Sciatic nerve (tissue), 2 donors: Measurements from ENCODE around the gene AP2S1. TPM values are rescaled to one million over a fixed set of nuclear protein-coding genes. Genes with fewer than 3 reads are reported as not detected.
A peak's percentile ranks its signal among the peaks of the same experiment; 100 is the strongest.
"Not testable (repeated sequence)": the region's sequence is repeated elsewhere in the genome, so short reads cannot be mapped to it uniquely, and the experiment has no call there.

Source experiments
- ATAC-seq: fragments of 200-7000 bp; cut with Tn5 transposase; one replicate; pipeline ENCODE4 v1.9.1; 2020; ENCODE audit warnings: mild to moderate bottlenecking, moderate library complexity
- DNase-seq: peaks from one replicate; pipeline ENCODE4 v3.0.0-alpha.2; 2020; ENCODE audit warnings: low spot score
- intact Hi-C: fragments of 100-400 bp; cut with DNase I; formaldehyde crosslinking; loops from one replicate; pipeline ENCODE4 v1.14.2; 2022
- total RNA-seq: library from RNA; stranded (reverse); fragmentation: NEBNext Ultra II Directional; extraction: Animal tissue kit (Norgen Biotek cat#: 25700); gene quantifications from one replicate; pipeline ENCODE4 v1.2.1, GENCODE V29; 2021
- donor health status: DM: no; HTN: no; CAD: no.
- donor health status: DM: no; HTN: no; CAD: no.

The AP2S1 gene
- total RNA-seq, 1 donor from 2014 or later = 59.7 TPM

DNA sequence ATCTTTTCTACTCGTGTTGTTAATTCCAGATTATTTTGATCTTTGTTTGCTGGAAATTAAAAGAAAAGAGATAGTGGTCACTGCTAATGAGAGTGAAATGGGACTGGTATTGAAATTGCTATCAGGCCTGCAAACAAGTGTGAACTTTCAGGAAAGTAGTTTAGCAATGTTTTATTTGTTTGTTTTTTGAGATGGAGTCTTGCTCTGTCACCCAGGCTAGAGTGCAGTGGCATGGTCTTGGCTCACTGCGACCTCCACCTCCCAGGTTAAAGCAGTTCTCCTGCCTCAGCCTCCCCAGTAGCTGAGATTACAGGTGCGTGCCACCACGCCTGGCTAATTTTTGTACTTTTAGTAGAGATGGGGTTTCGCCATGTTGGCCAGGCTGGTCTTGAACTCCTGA, 20.5 kb upstream of the AP2S1 start:
- intact Hi-C loops, DNase-seq, ATAC-seq: not testable (repeated sequence)

DNA sequence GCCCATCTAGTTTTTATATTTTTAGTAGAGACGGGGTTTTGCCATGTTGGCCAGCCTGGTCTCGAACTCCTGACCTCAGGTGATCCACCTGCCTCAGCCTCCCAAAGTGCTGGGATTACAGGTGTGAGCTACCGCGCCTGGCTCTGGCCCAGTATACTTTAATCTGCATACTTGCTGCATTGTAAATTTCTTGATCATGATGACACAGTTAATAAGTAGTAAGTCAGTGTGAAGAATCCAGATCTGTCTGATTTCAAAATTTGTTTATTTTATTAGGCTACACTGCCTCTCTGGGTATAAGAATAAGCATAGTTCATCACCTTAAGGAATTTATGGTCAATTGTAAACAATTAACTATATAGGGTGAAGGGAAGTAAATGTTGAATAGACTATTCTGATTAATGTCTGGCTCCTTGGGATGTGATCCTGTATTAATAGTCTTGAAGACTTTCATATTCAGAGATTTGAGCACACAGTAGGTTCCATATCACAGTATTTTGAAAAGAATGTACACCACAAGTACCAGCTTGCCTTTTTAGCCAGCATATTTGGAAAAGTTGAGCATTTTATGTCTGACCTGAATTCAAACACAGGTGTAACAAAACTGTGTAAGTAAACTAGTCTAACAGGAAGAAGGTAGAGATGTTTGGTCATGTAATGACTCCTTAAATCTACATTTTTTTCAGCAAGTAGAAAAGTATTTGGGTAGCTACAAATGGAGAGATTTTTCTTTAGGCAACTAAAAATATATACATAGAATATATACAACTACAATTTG, 17.6 kb upstream of the AP2S1 start:
- ATAC-seq = no peak
- intact Hi-C loops = no loop called here
- no peak for DNase-seq

DNA sequence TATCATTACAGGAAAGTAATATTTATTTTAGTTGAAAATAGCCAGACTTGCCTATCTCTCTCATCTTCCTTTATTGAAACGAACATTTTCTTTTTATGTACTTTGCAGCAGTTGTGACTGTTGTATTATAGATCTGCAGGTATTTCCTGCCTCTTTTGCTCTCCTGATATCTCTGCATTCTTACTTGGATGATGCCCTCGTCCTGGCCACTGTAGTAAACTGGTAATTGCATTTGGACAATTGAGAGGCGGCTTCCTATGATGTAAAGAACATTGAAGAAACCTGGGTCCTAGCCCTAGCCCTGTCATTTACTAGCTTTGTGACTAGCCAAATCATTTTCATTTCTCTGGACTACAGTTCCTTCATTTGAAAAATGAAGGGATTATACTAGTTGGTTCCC, 16.5 kb upstream of the AP2S1 start:
- ATAC-seq (no peak), DNase-seq (no peak)
- intact Hi-C loops = no loop called here

DNA sequence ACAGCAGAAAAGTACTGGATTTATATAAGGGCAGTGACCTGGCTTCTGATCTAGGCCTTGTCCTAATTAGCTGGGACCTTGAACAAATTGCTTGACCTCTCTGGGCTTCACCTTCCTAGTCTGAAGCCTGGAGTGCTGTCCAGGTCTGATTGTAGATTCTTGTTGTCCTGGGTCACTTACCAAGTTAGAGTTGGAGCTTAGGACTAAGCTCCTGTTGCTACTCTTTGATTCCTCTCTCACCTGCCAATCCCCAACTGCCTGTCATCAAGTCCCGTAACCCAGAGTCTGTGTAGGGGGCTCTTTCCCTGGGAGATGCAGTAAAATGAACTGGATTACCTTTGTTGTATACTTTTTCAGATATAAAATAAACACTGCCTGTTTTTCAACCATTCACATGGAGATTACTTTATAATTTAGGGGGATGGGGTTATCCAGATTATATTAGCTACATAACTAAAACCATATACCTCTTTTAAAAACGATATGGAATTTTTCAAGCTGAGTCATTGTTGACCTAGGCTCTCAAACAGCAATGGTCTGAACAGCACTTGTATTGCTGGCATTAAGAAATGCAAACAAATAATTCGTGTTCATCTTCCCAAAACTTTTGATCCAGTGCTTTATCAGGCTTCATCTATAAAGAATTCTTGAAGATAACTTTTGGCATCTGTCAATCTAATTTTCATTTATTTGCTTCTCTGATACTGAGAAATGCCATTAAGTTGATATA, 15.9 kb upstream of the AP2S1 start:
- DNase-seq = no peak
- ATAC-seq = no peak
- intact Hi-C loops = no loop called here

DNA sequence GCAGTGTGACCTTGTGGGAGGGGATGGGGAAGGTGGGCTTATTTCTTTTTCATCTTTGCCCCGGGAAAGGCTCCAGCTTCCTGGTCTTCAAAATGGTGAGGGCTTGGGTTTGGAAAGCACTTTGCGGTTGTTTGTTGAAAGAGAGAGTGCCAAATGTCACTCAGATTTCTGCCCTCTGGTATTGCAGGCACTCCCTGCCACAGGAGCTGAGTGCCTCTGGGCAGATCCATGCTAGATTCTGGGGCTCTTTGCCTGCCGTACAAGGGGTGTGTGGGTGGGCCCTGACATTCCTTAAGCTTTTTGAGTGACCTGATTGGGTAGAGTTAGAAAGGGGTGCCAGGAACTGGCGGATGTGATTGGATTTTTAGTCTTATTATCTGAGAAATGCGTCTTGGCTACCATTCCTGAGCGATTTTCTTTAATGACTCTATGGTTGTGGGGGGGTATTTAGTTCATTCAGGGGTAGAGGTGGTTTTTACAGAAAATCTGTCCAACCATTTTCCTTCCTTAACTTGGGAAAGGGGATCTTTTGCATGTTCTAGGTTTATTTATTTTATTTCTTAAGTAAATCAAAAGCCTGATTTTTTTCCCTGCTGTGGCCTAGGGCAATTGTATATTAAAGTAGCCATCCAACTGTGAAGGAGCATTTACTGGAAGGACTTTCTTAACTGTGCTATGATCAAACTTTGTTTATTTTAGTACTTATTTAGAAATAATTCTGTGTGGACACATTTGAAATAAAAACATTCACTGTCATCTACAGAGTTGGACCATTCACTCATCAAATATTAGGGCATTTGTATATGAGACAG, 13.4 kb upstream of the AP2S1 start:
- ATAC-seq (no peak), DNase-seq (peak; percentile 45)
- intact Hi-C loops = loop anchor here (5.0 kb wide), 1 partner anchor 128 kb away; no protein-coding TSS in a partner anchor

DNA sequence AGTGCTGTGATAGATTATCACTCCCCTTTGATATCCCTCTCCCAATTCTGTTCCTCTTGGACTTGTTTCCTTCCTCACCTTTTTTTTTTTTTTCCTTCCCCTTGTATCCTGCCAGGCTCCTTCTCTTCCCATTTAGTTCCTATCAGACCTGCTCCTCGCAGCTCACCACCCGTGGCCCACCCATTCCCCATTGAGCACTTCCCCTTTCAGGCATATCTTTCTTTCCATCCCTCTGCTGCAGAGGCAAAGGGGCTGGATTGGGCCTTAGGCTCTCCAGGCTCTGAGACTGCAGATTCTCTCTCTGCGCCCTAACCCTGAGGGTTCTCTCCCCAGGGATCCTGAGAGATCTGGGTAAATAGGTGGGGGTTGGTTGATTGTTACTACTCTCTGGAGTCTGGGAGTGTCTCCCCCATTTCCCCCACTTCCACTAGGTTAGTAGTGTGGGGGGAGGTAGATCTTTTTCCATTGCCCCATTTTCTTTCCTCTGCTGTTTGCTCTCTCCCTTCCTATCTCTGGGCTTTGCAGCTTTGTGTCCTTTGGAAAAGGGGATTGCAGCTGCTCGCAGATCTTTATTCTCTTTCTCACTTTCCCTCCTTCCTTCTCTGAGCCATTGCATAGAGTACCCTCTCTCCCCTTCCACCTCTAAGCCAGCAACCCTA, 12.5 kb upstream of the AP2S1 start:
- intact Hi-C loops = loop anchor here (5.0 kb wide), 1 partner anchor 129 kb away; no protein-coding TSS in a partner anchor
- DNase-seq = peak; percentile 50
- ATAC-seq = no peak

DNA sequence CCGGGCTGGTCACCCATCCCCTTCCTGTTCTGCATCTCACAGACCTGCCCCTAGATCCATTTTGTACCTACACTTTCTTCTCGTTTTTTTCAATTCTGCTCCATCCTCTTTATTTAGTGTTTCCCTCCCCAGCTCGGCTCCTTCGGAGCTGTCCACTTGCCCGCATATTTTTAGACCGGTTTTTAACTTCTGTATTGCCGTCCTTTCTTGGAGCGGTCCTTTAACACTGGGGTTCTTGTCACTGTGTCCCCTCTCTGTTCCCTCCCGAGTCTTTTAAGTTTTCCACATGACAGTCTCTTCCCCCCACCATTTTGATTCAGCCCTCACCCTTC, 11.8 kb upstream of the AP2S1 start:
- ATAC-seq = no peak
- peak; percentile 33 for DNase-seq
- intact Hi-C loops = loop anchor here (5.0 kb wide), 1 partner anchor 130 kb away; no protein-coding TSS in a partner anchor

DNA sequence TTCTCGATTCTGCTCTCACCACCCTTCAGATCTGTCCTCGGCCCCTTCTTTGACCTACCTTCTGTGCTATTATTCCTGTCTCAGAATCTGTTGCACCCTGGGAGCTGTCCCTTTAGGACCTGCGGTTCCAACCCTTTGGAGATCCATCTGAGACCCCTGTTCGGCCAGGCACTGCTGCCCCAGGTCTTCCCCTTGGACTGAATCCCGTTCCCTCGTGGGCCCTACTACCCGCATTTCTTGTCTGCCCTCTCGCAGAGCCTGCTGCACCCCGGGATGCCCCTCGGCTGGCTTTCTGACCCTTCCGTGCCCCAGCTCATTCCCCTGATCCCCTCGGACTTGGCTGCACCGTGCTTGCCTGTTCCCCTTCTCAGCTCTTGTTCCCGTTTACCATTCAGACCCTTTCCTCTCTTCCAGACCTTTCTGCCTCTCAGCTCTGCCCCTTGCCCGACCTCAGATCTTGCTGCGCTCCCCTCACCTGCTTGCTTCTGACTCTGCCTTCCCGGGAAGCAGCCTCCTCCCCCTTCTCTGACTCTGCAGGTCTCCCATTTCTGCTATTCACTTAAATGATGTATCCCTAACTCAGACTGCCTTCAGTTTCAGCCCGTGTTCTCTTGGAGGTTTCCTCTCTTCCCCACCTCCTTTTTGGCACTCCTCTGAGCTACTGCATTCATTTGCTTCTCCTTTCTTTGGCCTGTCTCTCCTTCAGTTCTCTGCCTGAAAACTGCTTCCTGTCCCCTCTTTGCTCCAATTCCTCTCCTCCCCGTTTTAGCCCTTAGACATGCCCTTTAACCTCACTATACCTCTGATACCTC, 11.3 kb upstream of the AP2S1 start:
- DNase-seq (peak; percentile 63), ATAC-seq (no peak)
- intact Hi-C loops = loop anchor here (5.0 kb wide), 1 partner anchor 130 kb away; no protein-coding TSS in a partner anchor

DNA sequence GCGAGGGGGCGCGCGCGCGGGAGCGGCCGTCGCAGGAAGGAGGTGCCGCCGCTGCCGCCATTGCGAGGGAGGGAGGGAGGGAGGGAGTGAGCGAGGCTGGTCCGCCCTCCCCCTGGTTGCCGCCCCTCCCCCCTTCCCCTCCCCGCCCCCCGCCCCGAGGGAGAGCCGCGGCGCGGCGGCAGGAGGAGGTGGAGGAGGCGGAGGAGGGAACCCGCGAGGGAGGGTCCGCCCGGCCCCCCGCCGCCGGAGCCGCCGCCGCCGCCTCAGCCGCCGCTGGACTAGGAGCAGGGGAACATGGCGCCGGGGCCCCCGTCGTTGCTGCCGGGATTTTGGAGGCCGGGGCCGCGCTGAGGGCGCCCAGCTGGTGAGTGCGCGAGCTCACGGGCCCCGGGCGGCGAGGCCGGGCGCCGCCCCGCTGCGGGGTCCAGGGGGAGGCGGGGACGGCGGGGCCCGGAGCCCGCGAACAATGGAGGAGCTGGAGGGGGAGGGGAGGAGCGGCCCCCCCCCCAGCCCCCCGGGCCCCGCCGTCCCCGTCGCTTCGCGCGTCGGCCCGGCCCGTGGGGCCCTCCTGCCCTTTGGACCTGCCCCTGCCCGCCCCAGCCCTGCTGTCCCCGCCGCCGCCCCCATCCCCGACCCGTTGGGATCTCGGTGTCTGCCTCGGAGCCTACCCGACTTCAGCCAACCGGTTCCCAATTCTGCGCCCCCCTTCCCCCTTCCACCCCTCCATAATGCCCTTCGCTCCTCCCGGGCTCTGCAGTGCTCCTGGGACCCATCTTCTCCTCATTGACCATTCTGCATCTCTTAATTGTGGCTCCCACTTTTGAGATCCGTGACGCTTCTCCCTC, 10.4 kb upstream of the AP2S1 start, which contains the start of gene ARHGAP35:
ARHGAP35 (plus strand) TSS at position 152 of the 845 bp plus-strand sequence. CDS start 57,679 bp downstream, outside the sequence.
- ATAC-seq (no peak), DNase-seq (peak; percentile 80)
- intact Hi-C loops = loop anchor here (5.0 kb wide), 1 partner anchor 131 kb away; no protein-coding TSS in a partner anchor

DNA sequence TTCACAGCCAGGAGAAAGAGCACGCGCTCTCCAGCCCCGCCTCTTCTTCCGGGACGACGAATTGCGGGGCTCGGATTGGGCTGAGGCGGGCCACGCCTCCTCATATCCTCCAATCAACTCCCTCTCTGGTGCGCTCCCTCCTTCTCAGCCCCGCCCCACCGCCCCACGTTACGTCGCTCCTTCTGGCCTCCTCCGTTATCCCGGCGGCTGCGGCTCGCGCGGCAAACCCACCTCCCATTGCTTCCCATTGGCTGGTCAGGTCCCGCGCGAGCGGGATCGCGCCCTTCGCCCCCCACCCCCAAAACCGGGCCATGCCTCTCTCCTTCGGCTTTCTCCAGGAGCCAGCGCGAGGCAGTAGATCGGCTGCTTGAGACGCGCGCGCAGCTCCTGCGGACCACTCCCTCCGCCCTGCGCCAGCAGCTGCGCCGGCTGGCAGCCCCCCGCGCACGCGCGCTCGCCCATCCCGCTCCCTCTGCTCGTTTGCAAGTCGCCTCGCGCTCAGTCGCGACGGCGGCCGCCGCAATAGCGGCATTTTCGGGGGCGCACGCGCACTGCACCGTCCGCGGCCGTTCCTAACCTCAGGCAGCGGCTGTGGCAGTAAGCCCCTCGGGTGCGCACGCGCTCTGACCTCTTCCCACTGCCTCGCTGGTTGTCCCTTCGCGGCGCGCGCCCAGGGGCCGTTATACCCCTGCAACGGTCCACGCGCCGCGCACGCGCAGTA, 9.6 kb upstream of the AP2S1 start:
- ATAC-seq = peak; percentile 92
- intact Hi-C loops = loop anchor here (5.0 kb wide), 1 partner anchor 132 kb away; no protein-coding TSS in a partner anchor
- DNase-seq = peak; percentile 98

DNA sequence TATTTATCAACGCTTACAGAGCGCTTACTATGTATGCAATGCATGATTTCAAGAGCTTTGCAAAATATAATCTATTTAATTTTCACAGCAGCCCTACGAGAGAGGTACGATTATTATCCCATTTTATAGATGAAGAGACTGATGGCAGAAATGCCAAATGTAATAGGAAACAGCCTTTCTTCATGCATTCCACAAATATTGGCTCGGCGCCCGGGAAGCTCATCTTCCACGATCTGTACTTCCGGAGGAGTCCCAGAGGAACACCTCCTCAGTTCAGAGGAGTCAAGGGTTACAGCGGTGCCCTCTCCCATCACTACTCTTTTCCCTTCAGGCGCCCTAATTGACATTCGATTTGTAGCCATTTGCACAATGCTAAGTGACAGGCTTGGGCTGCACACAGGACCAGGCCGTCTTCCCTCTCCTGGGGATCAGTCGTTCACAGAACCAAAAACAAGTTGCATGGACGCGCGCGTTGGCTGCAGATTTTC, 9.0 kb upstream of the AP2S1 start:
- DNase-seq (peak; percentile 92), ATAC-seq (peak; percentile 5)
- intact Hi-C loops = loop anchor here (5.0 kb wide), 1 partner anchor 133 kb away; no protein-coding TSS in a partner anchor

DNA sequence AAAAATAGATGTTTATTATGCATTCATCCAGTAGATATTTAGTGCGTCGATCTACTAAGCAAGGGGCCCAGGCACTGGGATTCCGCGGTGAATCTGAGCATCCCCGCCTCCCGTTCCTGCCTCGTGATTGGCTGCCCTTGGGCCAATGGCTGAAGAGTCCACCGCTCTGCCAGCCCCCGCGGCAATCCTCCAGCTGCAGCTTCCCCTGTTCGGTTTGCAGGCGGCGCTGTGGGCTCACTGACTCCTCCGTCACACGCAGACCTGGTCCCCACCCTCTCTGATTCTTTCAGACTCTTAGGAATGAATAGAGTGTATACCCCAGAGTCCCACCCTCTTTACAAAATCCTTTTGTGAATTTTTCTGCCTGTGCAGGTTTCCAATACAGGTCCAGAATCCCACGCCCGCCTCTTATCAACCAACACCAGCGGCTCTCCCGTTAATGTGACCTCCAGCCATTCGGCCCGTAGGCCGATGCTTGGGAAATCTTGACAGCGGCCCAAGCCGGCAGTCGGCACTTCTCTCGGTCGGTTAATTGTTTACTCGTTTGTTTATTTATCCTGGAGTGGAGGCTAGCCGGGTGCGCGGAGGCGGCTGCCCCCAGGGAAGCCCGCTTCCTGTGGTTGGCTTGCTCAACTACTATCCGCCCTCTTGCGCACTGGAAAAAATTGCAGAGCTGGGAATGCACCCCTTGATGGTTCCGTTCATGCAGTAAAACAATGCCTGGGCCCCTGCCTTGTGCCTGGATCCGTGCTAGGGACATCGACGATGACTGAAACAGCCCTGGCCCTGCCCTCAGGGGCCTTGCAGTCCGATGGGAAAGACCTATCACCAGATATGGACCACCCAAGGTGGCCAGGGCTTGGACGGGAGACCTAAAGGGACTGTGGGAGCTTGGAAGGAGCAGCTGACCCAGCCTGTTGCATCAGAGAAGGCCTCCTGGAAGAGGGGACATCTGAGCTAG, 5.7 kb upstream of the AP2S1 start:
- DNase-seq (peak; percentile 98), ATAC-seq (peak; percentile 86)
- intact Hi-C loops = no loop called here

DNA sequence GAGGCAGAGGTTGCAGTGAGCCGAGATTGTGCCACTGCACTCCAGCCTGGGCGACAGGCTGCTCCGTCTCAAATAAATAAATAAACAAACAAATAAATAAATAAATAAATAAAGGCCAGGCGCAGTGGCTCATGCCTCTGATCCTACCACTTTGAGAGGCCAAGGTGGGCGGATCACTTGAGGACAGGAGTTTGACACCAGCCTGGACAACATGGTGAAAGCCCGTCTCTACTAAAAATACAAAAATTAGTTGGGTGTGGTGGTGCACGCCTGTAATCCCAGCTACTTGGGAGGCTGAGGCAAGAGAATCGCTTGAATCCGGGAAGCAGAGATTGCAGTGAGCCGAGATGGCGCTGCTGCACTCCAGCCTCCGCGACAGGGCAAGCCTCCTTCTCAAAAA, 4.1 kb upstream of the AP2S1 start:
- ATAC-seq, intact Hi-C loops, DNase-seq: not testable (repeated sequence)

DNA sequence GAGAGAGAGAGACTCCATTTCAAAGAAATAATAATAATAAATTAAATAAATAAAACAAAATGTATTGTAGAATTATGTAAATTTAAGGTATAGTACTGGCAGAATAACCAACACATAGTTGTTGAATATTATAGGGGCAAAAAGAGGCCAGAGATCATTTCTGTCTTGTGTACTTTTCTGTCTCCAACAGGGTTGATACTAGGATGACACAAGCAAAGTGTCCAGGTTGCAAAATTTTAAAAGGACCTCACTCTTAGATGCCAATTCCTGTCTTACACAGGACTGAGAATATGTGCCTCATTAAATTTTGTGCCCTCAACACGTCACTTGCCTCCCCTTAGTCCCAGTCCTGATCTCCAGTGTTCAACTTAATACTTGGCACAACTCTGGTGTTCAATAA, 2.2 kb upstream of the AP2S1 start:
- intact Hi-C loops = no loop called here
- DNase-seq (no peak), ATAC-seq (no peak)

DNA sequence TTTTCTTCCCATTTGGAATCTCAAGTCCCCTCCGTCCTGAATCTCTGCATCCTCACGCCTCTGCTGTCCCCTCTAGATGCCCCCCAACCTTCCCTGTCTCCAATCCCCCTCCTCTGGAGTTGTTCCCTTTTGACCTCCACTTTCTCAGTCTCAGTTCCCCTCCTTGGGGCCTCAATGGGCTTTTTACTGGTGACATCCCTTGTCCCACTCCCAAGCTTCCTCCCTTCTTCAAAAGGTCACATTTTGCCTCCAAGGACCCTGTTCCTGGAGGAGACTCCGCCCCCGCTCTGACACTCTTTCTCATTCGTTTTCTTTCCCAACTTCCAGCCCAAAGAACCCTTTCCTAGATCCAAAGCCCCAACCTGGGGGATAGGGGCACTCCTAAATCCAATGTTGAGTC, 1.0 kb downstream of the AP2S1 start:
- intact Hi-C loops = no loop called here
- DNase-seq (no peak), ATAC-seq (no peak)
